Measurements from ENCODE around the gene ACTN2.
"Not testable (repeated sequence)": the region's sequence is repeated elsewhere in the genome, so short reads cannot be mapped to it uniquely, and the experiment has no call there.

Gene ACTN2

DNA sequence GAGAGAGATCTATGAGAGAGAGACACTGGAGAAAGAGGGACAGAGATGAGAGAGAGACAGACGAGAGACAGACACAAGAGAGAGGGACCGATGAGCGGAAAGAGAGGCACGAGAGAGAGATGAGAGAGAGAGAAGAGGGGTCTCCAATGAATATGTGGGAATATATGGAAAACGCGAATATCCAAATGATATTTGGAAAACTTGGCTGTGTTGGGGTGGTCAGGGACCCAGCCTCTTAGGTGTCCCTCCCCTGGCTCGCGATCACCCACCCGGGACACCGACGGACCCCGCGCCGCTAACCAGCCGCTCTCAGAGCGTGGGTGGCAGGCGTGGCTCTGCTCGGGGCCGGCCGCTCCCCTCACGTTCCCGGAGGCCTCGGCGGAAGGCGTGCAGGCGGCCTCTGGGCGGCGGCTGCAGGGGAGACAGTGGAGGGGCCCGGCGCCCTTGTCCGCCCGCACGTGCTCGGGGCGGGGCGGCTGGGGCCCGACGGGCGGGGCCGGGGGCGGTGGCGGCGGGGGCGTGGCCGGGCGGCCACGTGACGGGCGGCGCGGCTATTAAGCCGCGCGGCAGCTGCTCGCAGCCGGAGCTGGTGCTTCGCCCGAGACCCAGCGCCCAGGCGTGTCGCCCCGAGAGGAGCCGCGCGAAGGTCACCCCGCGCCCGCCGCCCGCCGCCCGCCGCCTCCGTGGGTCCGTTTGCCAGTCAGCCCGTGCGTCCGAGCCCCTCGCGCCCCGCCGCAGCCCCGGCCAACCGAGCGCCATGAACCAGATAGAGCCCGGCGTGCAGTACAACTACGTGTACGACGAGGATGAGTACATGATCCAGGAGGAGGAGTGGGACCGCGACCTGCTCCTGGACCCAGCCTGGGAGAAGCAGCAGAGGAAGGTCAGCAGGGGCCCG, at the start of gene ACTN2:
Gene ACTN2 (plus strand): TSS at position 583 of the 898 bp plus-strand sequence. CDS start 175 bp downstream, at position 758.
- no peak for FAIRE-seq

GRCh38 chr1:236638945-236639344, 47.4 kb upstream of the ACTN2 start:
- no peak for FAIRE-seq

DNA sequence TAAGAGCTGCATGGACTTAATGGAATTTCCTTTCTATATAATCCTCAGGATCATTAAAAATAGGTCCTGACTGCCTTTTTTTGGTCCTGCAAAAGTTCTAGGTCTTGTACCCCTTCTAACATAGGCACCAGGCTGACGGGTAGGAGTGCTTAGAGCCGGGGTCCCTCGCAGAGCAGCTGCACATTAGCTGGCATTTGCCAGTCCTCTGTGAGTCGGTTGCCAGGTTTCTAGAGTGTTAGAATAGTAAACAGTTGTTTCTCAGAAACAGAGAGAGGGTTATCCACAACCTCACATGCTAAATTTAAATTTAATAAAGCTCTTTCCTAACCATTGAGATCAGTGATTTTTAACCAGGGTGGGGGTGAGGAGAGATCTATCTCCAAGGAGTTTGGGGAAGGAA, 46.6 kb upstream of the ACTN2 start:
- FAIRE-seq = no peak

DNA sequence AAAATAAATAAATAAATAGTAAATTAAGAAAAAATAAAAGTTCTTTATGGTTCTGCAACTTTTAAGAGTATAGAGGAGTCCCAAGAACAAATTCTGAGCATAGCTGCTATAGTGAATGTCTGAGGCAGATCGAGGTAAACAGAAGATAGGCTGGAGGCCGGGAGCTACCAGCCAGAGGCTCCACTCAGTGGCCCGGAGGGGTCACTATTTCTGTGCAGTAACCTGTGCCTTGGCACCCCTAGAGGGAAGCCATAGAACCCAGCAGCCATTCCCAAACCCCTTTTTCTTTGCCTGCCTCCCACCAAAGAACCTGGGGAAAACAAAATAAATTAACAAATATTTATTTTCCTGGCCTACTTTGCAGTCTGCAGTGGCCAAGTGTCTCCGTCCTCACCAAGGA, 43.5 kb upstream of the ACTN2 start:
- FAIRE-seq = no peak

DNA sequence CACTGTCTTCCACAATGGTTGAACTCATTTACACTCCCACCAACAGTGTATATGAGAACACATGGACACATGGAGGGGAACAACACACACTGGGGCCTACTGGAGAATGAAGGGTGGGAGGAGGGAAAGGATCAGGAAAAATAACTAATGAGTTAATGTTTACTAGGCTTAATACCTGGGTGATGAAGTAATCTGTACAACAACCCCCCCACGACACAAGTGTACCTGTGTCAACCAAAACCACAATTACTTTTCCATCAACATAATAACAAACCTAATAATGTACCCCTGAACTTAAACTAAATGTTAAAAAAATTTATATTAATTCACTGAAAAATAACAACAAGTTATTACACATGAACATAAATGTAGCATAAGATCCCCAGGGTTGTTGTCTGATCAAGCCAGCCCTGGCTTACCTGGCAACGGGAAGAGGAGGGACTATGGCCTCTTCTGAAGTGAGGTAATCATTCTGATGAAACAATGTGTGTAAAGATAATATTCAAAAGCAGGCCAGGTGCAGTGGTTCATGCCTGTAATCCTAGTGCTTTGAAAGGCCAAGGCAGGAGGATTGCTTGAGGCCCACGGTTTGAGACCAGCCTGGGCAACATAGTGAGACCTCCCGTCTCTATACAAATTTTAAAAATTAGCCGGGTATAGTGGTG, 41.2 kb upstream of the ACTN2 start:
- no peak for FAIRE-seq

- FAIRE-seq = no peak
Measured at GRCh38 chr1:236654511-236654910, 31.8 kb upstream of the ACTN2 start.

GRCh38 chr1:236654957-236655356, 31.3 kb upstream of the ACTN2 start:
- FAIRE-seq = no peak

GRCh38 chr1:236657398-236657797, 28.9 kb upstream of the ACTN2 start:
- no peak for FAIRE-seq

GRCh38 chr1:236659792-236660587, 26.3 kb upstream of the ACTN2 start:
- FAIRE-seq = no peak

- FAIRE-seq = no peak
Measured at GRCh38 chr1:236663934-236664333, 22.4 kb upstream of the ACTN2 start.

DNA sequence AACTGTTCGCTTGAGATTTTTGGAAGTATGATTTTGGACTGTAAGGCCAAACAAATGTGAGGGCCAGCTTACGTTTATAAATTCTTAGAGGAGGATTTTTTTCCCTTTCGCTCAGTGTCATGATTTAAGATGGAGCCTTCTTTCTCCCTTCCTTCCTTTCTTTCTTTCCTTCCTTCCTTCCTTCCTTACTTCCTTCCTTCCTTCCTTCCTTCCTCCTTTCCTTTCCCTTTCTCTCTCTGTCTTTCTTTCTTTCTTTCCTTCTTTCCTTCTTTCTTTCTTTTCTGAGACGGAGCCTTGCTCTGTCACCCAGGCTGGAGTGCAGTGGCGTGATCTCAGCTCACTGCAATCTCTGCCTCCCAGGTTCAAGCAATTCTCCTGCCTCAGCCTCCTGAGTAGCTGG, 17.4 kb upstream of the ACTN2 start:
- not testable (repeated sequence) for FAIRE-seq

- no peak for FAIRE-seq
Measured at GRCh38 chr1:236670060-236670459, 16.2 kb upstream of the ACTN2 start.

DNA sequence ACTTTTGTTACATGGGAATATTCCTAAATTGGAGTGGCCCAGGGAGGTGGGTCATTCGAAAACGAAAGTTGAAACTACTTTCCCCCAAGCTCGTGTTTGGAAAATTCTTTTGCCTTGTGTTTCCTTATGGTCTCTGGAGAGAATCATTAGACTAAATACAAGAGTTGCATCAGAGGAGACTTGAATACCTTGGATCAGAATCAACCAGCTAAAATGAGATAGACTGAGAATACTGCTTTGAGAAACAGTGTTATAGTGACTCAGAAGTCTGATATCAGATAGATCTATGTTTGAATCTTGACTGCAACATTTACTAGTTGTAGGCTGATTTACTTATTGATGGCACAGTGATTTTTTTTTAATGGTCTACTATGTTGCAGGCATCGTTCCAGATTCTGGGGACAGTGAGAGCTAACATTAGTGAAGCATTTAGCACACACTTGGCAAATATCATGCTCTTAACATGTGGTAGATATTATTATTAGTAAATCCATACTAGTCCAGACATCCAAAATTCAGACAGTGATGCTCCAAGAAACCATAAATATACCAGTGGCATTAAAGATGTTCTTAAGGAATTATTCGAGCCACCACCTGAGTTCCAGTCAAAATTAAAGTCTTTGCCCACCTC, 12.9 kb upstream of the ACTN2 start:
- no peak for FAIRE-seq

GRCh38 chr1:236677641-236678235, 8.6 kb upstream of the ACTN2 start:
- FAIRE-seq = no peak

- no peak for FAIRE-seq
Measured at GRCh38 chr1:236681219-236681618, 5.1 kb upstream of the ACTN2 start.

DNA sequence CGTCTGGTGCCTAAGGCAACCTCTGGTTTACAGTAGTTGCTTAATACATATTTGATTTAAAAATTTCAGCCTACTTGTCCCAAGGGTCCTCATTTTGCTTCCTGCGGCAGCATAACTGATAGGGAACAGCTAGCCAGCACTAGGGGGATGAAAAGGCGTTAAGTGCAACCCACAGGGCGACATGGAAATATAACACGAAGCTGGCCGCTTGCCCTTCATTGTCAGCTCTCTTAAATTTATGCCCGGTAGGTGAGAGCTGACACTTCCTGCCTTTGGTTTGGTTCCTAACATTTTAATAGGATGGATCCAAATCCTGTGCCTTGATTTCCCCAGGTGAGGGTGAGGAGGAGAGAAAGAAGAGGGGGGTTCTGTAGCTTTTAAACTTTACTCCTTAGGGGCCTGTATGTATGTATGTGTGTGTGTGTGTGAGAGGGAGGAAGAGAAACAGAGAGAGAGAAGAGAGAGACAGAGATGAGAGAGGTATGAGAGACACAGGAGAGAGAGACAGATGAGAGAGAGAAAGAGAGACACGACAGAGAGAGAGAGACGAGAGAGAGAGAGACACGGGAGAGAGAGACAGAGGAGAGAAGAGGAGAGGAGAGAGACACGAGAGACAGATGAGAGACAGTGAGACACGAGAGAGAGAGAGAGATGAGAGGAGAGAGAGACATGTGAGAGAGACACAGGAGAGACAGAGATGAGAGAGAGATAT, 938 bp upstream of the ACTN2 start:
- no peak for FAIRE-seq

GRCh38 chr1:236686815-236687160, 489 bp downstream of the ACTN2 start:
- FAIRE-seq = no peak

DNA sequence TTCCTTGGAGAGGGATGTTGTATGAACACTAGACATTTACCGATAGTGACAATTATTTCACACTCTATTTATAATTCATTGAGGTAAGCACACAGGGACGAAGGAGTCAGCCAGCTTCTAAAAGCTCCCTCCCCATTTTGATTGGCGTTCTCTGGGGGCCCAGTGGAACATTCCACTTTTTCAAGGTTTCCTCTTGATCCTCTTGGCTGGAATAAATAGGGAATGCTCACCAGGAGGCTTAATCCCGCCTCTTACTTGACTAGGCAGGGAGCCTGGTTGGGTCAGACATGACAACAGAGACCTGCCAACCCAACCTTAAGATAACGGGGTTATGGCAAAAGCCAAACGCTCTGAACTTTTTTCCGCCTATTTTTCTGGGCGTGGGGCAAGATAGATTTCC, 974 bp downstream of the ACTN2 start:
- no peak for FAIRE-seq

GRCh38 chr1:236688705-236689104, 2.4 kb downstream of the ACTN2 start:
- no peak for FAIRE-seq

DNA sequence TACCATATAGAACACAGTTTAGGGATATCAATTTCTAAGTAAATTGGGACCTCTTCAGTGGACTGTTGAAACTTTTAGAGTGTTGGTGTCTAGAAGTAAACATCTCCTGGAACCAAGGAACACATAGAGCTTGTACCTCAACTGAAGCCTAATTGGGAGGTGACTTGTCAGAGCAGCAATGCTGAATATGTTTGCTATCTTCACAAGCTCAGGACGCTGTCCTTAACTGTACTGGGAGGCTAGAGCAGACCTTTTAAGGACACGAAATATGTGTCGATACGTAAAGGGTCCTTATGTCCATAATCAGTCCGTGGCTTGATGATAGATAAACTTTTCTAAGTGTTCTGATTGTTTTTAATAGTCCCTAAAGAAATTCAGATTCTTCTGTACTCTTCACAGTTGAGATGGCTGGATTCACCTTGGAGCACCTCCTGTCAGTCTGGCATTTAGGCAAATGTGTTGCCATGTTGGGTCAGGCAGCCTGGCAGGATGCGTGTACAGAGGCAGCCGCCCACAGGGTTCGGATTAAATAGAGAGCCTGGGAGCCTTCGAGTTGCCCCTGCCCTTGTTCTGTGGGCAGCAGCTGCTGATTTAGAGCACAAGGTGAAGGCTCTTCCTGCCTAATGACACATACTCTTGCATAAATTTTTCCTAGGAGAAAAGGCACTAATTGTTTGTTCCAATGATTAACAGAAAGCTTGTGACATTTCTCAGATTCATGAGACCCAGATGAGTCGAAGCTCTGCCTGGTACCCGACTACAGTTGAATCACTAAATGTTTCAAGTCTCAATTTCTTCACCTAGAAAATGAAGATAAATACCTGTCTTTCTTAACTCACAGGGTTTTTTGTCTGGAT, 3.6 kb downstream of the ACTN2 start:
- FAIRE-seq = no peak

DNA sequence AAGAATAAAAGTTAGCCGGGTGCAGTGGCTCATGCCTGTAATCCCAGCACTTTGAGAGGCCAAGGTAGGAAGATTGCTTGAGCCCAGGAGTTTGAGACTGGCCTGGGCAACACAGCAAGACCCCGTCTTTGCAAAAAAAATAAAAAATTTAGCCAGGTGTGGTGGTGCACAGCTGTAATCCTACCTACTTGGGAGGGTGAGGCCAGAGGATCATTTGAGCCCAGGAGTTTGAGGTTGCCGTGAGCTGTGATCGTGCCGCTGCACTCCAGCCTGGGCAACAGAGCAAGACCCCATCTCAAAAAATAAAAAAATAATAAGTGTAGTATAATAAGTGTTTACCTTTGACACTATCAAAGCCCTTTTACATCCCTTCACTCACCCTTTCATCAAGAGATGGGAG, 5.0 kb downstream of the ACTN2 start:
- no peak for FAIRE-seq

Data from islet of Langerhans (tissue), 1 donor.